GM10248 (cell line): ENCODE results near the gene ATP13A2.

Source experiments
- CTCF ChIA-PET: fragments of 300-600 bp; sonication (Branson Sonifier 250); formaldehyde crosslinking; extraction: SDS; loops from one replicate; lab custom pipeline; 2021; ENCODE audit warnings: antibody characterized with exemption; lab: Yijun Ruan, JAX
- POLR2A ChIA-PET: fragments of 350-650 bp; sonication (Branson Sonifier 250); formaldehyde crosslinking; extraction: SDS; loops from one replicate; lab custom pipeline; 2020; ENCODE audit warnings: antibody characterized with exemption; lab: Yijun Ruan, JAX
- DNase-seq: peaks from one replicate; pipeline ENCODE4 v3.0.0; 2012; ENCODE audit errors: extremely low spot score
- TF ChIP-seq, protein P1 (sequence below): IDR thresholded peaks from 2 replicates; pipeline ENCODE4 v1.5.1; 2012; ENCODE audit warnings: mild to moderate bottlenecking, low read depth; ENCODE audit errors: extremely low read depth, missing control alignments, control extremely low read depth

The ATP13A2 gene

DNA sequence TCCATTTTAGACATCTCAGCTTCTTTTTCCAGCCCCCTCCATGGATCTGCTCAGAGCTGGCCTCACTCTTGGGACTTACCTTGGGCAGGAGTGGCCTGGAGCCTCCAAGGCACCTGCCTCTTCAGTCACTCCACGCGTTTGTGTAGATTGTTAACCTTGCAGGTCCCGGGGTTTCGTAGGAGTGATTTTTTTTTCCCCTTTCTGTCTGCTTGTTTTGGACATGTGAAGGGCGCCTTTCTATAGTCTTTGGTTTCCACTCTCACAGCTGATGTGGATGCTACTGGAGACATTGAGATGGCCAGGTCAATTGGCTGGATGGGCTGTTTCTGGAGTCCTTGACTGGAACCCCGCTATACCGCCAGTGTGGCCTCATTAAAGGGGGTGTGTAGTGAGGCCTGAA is 44.1 kb upstream of the ATP13A2 start:
- TF ChIP-seq, protein P1, sequence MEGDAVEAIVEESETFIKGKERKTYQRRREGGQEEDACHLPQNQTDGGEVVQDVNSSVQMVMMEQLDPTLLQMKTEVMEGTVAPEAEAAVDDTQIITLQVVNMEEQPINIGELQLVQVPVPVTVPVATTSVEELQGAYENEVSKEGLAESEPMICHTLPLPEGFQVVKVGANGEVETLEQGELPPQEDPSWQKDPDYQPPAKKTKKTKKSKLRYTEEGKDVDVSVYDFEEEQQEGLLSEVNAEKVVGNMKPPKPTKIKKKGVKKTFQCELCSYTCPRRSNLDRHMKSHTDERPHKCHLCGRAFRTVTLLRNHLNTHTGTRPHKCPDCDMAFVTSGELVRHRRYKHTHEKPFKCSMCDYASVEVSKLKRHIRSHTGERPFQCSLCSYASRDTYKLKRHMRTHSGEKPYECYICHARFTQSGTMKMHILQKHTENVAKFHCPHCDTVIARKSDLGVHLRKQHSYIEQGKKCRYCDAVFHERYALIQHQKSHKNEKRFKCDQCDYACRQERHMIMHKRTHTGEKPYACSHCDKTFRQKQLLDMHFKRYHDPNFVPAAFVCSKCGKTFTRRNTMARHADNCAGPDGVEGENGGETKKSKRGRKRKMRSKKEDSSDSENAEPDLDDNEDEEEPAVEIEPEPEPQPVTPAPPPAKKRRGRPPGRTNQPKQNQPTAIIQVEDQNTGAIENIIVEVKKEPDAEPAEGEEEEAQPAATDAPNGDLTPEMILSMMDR = no peak
- ChIA-PET CTCF (interaction anchor here (1.4 kb wide), 1 partner anchor 182 kb away, joined by 4 read pairs; no protein-coding TSS in a partner anchor), POLR2A (no interaction called here)
- no peak for DNase-seq

DNA sequence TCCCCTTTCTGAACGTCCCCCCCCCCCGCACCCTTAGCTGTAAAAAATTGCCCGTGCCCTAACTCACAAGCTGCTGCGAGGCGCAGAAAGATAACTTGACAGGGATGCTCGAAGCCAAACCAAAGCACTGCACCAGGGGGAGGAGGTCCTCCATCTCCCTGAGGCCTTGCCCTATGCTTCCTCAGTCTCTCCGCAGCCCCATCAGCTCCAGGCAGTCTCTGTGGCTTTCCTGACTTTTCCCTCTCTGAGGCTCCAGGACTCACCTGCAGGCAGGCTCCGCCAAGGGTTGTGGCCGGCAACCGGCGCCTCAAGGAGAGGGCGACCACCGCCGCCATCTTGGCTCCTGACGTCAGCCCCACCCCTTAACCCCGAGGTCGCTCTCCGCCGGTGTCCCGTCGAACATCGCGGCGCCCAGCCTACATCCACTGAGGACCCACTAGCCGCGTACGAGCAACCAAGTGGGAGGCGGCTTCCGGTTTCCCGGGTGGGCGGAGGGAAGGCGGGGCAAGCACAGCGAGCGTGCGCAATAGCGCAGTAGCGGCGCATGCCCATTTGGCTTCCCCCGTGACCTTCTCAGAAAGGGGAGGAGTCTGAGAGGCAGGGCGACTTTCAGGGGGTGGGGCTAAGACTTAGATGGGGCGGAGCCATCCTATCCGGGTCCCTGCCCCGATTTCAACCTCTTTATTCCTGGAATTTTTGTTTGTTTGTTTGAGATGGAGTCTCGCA is 42.1 kb upstream of the ATP13A2 start, which contains the start of gene SDHB:
Gene SDHB, minus strand, starts transcription at position 348 of the 726 bp plus-strand sequence. Its CDS starts 13 bp downstream, at position 335.
- TF ChIP-seq, protein P1 = no peak
- CTCF ChIA-PET = interaction anchor here (0.8 kb wide), 1 partner anchor 31 kb away, joined by 3 read pairs; no protein-coding TSS in a partner anchor
- POLR2A ChIA-PET = no interaction called here
- peak; percentile 99 for DNase-seq

DNA sequence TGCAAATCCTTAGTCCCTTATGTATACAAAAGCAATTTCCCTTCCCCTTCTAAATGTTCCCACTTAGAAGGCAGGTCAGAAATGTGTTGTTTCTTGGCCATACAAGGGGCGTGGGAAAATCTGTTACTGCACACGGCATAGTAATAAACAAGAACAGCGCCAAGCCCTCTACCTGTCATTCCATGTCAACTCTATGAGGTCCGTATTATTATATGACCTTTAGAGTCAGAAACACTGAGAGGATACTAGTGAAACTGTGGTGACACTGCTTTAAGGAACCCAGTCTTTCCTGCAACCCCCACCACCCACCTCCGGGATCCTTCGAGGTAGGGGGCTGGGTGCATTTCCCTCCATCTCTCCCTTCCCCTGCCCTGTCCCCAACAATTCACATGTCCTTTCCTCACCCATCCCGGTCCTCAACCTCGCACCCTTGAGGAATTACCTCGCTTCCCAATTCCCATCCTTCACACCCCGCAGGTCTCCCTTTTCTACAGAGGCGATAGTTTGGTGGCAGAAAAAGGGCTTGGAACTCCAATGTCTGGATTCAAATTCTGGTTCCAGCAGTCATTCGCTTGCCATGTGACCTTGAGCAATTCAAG is 41.5 kb upstream of the ATP13A2 start:
- CTCF ChIA-PET = interaction anchor here (0.8 kb wide), 1 partner anchor 30 kb away, joined by 3 read pairs; no protein-coding TSS in a partner anchor
- POLR2A ChIA-PET = no interaction called here
- no peak for DNase-seq
- TF ChIP-seq, protein P1 = no peak

DNA sequence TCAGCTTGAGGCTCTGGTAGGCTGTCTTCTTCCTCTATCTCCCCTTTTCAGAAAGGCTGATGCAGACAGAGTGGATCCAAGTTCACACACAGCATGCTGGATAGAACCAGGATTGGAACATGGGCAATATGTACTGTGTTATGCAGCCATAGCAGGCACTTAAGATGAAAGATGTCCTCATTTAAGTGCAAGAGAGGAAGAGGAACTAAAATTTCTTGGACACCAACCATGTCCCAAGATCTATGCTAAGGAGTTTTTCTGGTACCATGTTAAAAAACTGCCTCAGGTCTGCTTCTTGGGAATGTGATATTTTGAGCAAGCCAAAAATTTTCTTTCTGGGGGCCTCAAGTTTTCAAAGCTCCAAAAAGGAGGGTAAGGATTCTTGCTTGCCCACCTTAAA is 40.9 kb upstream of the ATP13A2 start:
- ChIA-PET POLR2A (no interaction called here), CTCF (interaction anchor here (1.1 kb wide), 1 partner anchor 101 kb away, joined by 3 read pairs; no protein-coding TSS in a partner anchor)
- DNase-seq = no peak
- TF ChIP-seq, protein P1 = no peak

DNA sequence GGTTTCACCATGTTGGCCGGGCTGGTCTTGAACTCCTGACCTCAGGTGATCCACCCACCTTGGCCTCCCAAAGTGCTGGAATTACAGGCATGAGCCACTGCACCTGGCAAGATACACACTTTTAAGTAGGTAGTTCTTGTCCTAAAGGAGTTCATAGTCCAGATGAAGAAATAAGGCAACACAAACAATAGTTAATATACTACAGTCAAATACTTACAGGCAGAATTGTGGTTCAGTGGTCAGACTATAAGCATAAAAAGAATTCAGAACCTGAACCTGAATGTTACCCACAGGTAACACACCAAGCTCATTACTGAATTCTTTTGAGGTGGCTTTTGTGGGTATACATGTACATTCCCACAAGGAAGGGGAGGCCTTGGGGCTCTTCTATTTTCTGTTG is 40.3 kb upstream of the ATP13A2 start:
- ChIA-PET CTCF (interaction anchor here (1.0 to 1.1 kb wide), 3 partner anchors 33 to 431 kb away, joined by 3 read pairs; no protein-coding TSS in a partner anchor), POLR2A (no interaction called here)
- TF ChIP-seq, protein P1 = no peak
- DNase-seq = no peak

DNA sequence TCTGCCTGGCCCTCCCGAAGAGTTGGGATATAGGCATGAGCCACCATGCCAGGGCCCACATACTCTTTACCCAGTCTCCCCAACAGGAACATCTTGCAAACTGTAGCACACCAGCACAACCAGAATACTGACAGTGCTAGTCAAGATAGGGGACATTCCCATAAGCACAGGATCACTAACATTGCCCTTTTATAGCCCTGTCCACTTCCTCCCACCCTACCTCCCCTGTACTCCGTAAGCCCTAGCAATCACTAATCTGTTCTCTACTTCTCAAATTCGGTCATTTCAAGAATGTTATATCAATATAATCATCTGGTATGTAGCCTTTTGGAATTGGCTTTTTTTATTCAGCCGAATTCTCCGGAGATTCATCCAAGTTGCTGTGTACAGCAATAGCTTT is 36.2 kb upstream of the ATP13A2 start:
- DNase-seq = no peak
- ChIA-PET POLR2A (no interaction called here), CTCF (interaction anchor here (1.0 to 4.2 kb wide), 9 partner anchors 15 to 426 kb away, joined by 3 to 33 read pairs (median 4); no protein-coding TSS in a partner anchor)
- TF ChIP-seq, protein P1 = no peak
